Measurements from ENCODE around the gene LIMS1.
"Not testable (repeated sequence)": the region's sequence is repeated elsewhere in the genome, so short reads cannot be mapped to it uniquely, and the experiment has no call there.

LIMS1 gene

DNA sequence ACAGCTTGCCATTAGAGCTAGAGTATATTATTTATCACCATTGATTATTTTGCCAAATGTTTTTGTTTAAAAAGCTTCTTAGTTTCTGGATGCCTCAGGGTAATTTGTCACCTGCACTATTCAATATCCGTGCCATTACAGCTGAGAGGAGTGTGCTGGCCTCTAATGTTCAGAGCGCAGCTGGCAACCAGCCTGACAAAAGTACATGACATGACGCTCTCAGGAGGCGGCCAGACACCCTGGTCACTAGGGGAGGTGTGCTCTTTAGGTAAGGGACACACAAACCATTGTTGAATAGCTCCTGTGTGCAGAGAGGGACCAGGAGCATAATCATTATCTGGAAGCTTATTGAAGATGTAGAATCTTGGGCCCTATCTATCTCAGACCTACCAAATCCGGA lies 20.3 kb downstream of the LIMS1 start:
- ChIA-PET CTCF (interaction anchor here (0.8 to 1.5 kb wide), 3 partner anchors 13 to 20 kb away, joined by 3 read pairs; no protein-coding TSS in a partner anchor), POLR2A (no interaction called here)
- TF ChIP-seq CTCF (IDR thresholded peaks at IDR 0.05; ENCODE audit: control extremely low read depth, extremely low read depth, low read depth, missing control alignments) = no peak
- DNase-seq (ENCODE audit: extremely low spot score) = no peak

DNA sequence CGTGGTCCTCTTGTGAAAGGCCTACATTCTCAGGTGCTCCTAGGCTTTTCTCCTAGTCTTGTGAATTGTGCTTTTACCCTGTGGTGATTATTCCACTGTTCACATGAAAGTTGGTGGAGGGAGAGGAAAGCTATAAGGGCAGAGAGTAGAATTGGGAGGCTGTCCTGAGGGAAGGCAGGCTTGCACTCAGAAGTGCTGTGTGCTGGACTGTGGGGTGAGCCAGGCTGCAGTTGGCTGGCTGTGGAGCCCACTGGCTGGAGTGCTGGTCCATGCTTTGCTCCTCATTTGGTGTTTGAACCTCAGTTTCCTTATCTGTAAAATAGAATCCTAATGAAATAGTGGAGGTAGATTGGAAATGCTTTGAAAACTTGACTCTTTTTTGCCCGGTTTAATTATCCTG lies 21.3 kb downstream of the LIMS1 start:
- POLR2A ChIA-PET = no interaction called here

GRCh38 chr2:108556581-108556980 lies 22.3 kb downstream of the LIMS1 start:
- CTCF ChIA-PET = interaction anchor here (1.0 kb wide), 2 partner anchors 23 to 27 kb away, joined by 3 read pairs; no protein-coding TSS in a partner anchor
- POLR2A ChIA-PET = not testable (repeated sequence)

More for the DNA sequence above, 21.3 kb downstream of the LIMS1 start:
- no peak for DNase-seq (ENCODE audit: extremely low spot score)
- CTCF ChIA-PET = interaction anchor here (1.2 kb wide), 1 partner anchor 28 kb away, joined by 4 read pairs; no protein-coding TSS in a partner anchor
- no peak for TF ChIP-seq CTCF (IDR thresholded peaks at IDR 0.05; ENCODE audit: control extremely low read depth, extremely low read depth, low read depth, missing control alignments)

GRCh38 chr2:108560241-108560811 lies 26.1 kb downstream of the LIMS1 start:
- ChIA-PET CTCF (interaction anchor here (1.0 to 2.6 kb wide), 6 partner anchors 9 to 76 kb away, joined by 3 to 8 read pairs (median 6); no protein-coding TSS in a partner anchor), POLR2A (no interaction called here)
- no peak for TF ChIP-seq CTCF (IDR thresholded peaks at IDR 0.05; ENCODE audit: control extremely low read depth, extremely low read depth, low read depth, missing control alignments)
- no peak for DNase-seq (ENCODE audit: extremely low spot score)

More at GRCh38 chr2:108556581-108556980, 22.3 kb downstream of the LIMS1 start:
- DNase-seq (ENCODE audit: extremely low spot score) = not testable (repeated sequence)

GRCh38 chr2:108560895-108561530 lies 26.7 kb downstream of the LIMS1 start:
- ChIA-PET CTCF (interaction anchor here (1.0 to 2.6 kb wide), 6 partner anchors 10 to 75 kb away, joined by 3 to 8 read pairs (median 6); no protein-coding TSS in a partner anchor), POLR2A (no interaction called here)
- no peak for DNase-seq (ENCODE audit: extremely low spot score)
- TF ChIP-seq CTCF (IDR thresholded peaks at IDR 0.05; ENCODE audit: control extremely low read depth, extremely low read depth, low read depth, missing control alignments) = no peak

DNA sequence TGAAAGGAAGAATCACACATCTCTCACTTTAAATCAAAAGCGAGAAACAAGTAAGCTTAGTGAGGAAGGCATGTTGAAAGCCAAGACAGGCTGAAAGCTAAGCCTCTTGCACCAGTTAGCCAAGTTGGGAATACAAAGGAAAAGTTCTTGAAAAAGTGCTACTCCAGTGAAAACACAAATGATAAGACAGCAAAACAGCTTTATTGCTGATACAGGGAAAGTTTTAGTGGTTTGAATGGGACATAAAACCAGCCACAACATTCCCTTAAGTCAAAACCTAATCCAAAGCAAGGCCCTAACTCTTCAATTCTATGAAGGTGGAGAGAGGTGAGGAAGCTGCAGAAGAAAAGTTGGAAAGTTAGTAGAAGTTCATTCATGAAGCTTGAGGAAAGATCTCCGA lies 28.0 kb downstream of the LIMS1 start:
- DNase-seq (ENCODE audit: extremely low spot score) = no peak
- POLR2A ChIA-PET = no interaction called here
- CTCF ChIA-PET = interaction anchor here (2.0 to 2.6 kb wide), 2 partner anchors 9 to 22 kb away, joined by 7 read pairs; no protein-coding TSS in a partner anchor
- TF ChIP-seq CTCF (IDR thresholded peaks at IDR 0.05; ENCODE audit: control extremely low read depth, extremely low read depth, low read depth, missing control alignments) = no peak

- POLR2A ChIA-PET = no interaction called here
- CTCF ChIA-PET = interaction anchor here (0.8 to 1.4 kb wide), 3 partner anchors 10 to 42 kb away, joined by 3 to 7 read pairs (median 5); no protein-coding TSS in a partner anchor
- no peak for TF ChIP-seq CTCF (IDR thresholded peaks at IDR 0.05; ENCODE audit: control extremely low read depth, extremely low read depth, low read depth, missing control alignments)
- DNase-seq (ENCODE audit: extremely low spot score) = no peak
Measured at GRCh38 chr2:108564510-108564909, 30.2 kb downstream of the LIMS1 start.
